Measurements from ENCODE around the gene XCL1.

The XCL1 gene

GRCh38 chr1:168608796-168609715 lies 32.7 kb downstream of the XCL1 start:
- H3K9me3 Mint-ChIP-seq: no peaks in the 10 kb centered on the region
- no peak for ATAC-seq
- H3K4me1 Mint-ChIP-seq: no peaks in the 10 kb centered on the region
- no peak overlapping the region for H3K27ac Mint-ChIP-seq
- no peaks in the 10 kb centered on the region for H3K36me3 Mint-ChIP-seq
- no peak for DNase-seq (ENCODE audit: low spot score in 2 of 2)
- H3K4me3 Mint-ChIP-seq: no peak overlapping the region

GRCh38 chr1:168609741-168610510 lies 33.5 kb downstream of the XCL1 start:
- Mint-ChIP-seq H3K27ac (no peak overlapping the region), H3K9me3 (no peaks in the 10 kb centered on the region), H3K4me3 (no peak overlapping the region), H3K36me3 (no peaks in the 10 kb centered on the region), H3K4me1 (no peaks in the 10 kb centered on the region)
- ATAC-seq: no peak
- no peak for DNase-seq (ENCODE audit: low spot score in 2 of 2)

- H3K4me1 Mint-ChIP-seq: no peaks in the 10 kb centered on the region
- no peak for DNase-seq (ENCODE audit: low spot score in 2 of 2)
- no peaks in the 10 kb centered on the region for H3K36me3 Mint-ChIP-seq
- no peak for ATAC-seq
- H3K27ac Mint-ChIP-seq: no peak overlapping the region
- H3K9me3 Mint-ChIP-seq: no peaks in the 10 kb centered on the region
- H3K4me3 Mint-ChIP-seq: no peak overlapping the region
These were observed 36.6 kb downstream of the XCL1 start for GRCh38 chr1:168613038-168613451.

GRCh38 chr1:168613691-168614231 lies 37.4 kb downstream of the XCL1 start:
- ATAC-seq (no peak), DNase-seq (ENCODE audit: low spot score in 2 of 2) (no peak)
- no peak overlapping the region for H3K4me3 Mint-ChIP-seq
- no peaks in the 10 kb centered on the region for H3K9me3 Mint-ChIP-seq
- no peaks in the 10 kb centered on the region for H3K36me3 Mint-ChIP-seq
- no peak overlapping the region for H3K27ac Mint-ChIP-seq
- no peaks in the 10 kb centered on the region for H3K4me1 Mint-ChIP-seq

GRCh38 chr1:168614235-168614634 lies 37.8 kb downstream of the XCL1 start:
- Mint-ChIP-seq H3K36me3 (no peaks in the 10 kb centered on the region), H3K4me1 (no peaks in the 10 kb centered on the region), H3K4me3 (no peak overlapping the region), H3K9me3 (no peaks in the 10 kb centered on the region), H3K27ac (no peak overlapping the region)
- ATAC-seq: no peak
- no peak for DNase-seq (ENCODE audit: low spot score in 2 of 2)

- Mint-ChIP-seq H3K27ac (no peak overlapping the region), H3K9me3 (no peaks in the 10 kb centered on the region), H3K4me1 (no peaks in the 10 kb centered on the region), H3K4me3 (no peak overlapping the region), H3K36me3 (no peaks in the 10 kb centered on the region)
- DNase-seq (ENCODE audit: low spot score in 2 of 2): no peak
- no peak for ATAC-seq
These were observed 39.6 kb downstream of the XCL1 start for GRCh38 chr1:168615965-168616364.

GRCh38 chr1:168617974-168618750 lies 41.8 kb downstream of the XCL1 start:
- Mint-ChIP-seq H3K4me3 (no peak overlapping the region), H3K36me3 (no peaks in the 10 kb centered on the region), H3K27ac (no peak overlapping the region), H3K9me3 (no peaks in the 10 kb centered on the region), H3K4me1 (no peaks in the 10 kb centered on the region)
- no peak for ATAC-seq
- DNase-seq (ENCODE audit: low spot score in 2 of 2): no peak

GRCh38 chr1:168618886-168619285 lies 42.5 kb downstream of the XCL1 start:
- Mint-ChIP-seq H3K9me3 (no peaks in the 10 kb centered on the region), H3K4me3 (no peak overlapping the region), H3K36me3 (no peaks in the 10 kb centered on the region), H3K27ac (no peak overlapping the region), H3K4me1 (no peaks in the 10 kb centered on the region)
- ATAC-seq (no peak), DNase-seq (ENCODE audit: low spot score in 2 of 2) (no peak)

GRCh38 chr1:168621356-168621755 lies 45.0 kb downstream of the XCL1 start:
- Mint-ChIP-seq H3K36me3 (no peaks in the 10 kb centered on the region), H3K27ac (no peak overlapping the region), H3K4me3 (no peak overlapping the region), H3K9me3 (no peaks in the 10 kb centered on the region), H3K4me1 (no peaks in the 10 kb centered on the region)
- ATAC-seq: no peak
- DNase-seq (ENCODE audit: low spot score in 2 of 2): no peak

- H3K36me3 Mint-ChIP-seq: no peaks in the 10 kb centered on the region
- H3K4me1 Mint-ChIP-seq: no peaks in the 10 kb centered on the region
- no peak overlapping the region for H3K4me3 Mint-ChIP-seq
- no peak overlapping the region for H3K27ac Mint-ChIP-seq
- H3K9me3 Mint-ChIP-seq: no peaks in the 10 kb centered on the region
- no peak for ATAC-seq
- DNase-seq (ENCODE audit: low spot score in 2 of 2): no peak
These were observed 46.8 kb downstream of the XCL1 start for GRCh38 chr1:168623003-168623828.

GRCh38 chr1:168623831-168624230 lies 47.4 kb downstream of the XCL1 start:
- no peak for DNase-seq (ENCODE audit: low spot score in 2 of 2)
- no peak for ATAC-seq
- H3K36me3 Mint-ChIP-seq: no peaks in the 10 kb centered on the region
- H3K9me3 Mint-ChIP-seq: no peaks in the 10 kb centered on the region
- H3K27ac Mint-ChIP-seq: no peak overlapping the region
- H3K4me3 Mint-ChIP-seq: no peak overlapping the region
- peaks cover 4% of the 10 kb centered on the region for H3K4me1 Mint-ChIP-seq

GRCh38 chr1:168626326-168626725 lies 49.9 kb downstream of the XCL1 start:
- H3K4me3 Mint-ChIP-seq: no peak overlapping the region
- H3K27ac Mint-ChIP-seq: no peak overlapping the region
- ATAC-seq: no peak
- DNase-seq (ENCODE audit: low spot score in 2 of 2): no peak
- H3K9me3 Mint-ChIP-seq: no peaks in the 10 kb centered on the region
- H3K36me3 Mint-ChIP-seq: no peaks in the 10 kb centered on the region
- H3K4me1 Mint-ChIP-seq: peaks cover 10% of the 10 kb centered on the region

- no peaks in the 10 kb centered on the region for H3K9me3 Mint-ChIP-seq
- H3K27ac Mint-ChIP-seq: no peak overlapping the region
- DNase-seq (ENCODE audit: low spot score in 2 of 2): no peak
- no peak overlapping the region for H3K4me3 Mint-ChIP-seq
- no peak for ATAC-seq
- H3K36me3 Mint-ChIP-seq: no peaks in the 10 kb centered on the region
- H3K4me1 Mint-ChIP-seq: peaks cover 10% of the 10 kb centered on the region
These were observed 51.0 kb downstream of the XCL1 start for GRCh38 chr1:168627370-168627769.

GRCh38 chr1:168628807-168629206 lies 52.4 kb downstream of the XCL1 start:
- no peak overlapping the region for H3K27ac Mint-ChIP-seq

More at GRCh38 chr1:168628807-168629206, 52.4 kb downstream of the XCL1 start:
- H3K9me3 Mint-ChIP-seq: no peaks in the 10 kb centered on the region
- no peaks in the 10 kb centered on the region for H3K36me3 Mint-ChIP-seq
- DNase-seq (ENCODE audit: low spot score in 2 of 2): no peak
- peaks cover 10% of the 10 kb centered on the region for H3K4me1 Mint-ChIP-seq
- peak; percentile 99 for ATAC-seq
- no peak overlapping the region for H3K4me3 Mint-ChIP-seq

Measured in stimulated activated effector memory CD8-positive, alpha-beta T cell treated with anti-CD3 and anti-CD28 coated beads, Interleukin-12 subunit alpha, Interleukin-12 subunit beta, amount 100 ng/mL, for 72 hours (primary cell).